KOPT-K1 (cell line): ENCODE data around the gene IGFALS.

Experiments used
- H3K27ac ChIP-seq: fragments of 200-600 bp; sonication (generic); 2 replicates; pipeline ENCODE4 v1.5.1; 2016; ENCODE audit warnings: antibody characterized with exemption, mild to moderate bottlenecking, low read depth, low read length; ENCODE audit not compliant: poor library complexity, severe bottlenecking
- H3K36me3 ChIP-seq: fragments of 200-600 bp; sonication (generic); 2 replicates; pipeline ENCODE4 v1.5.1; 2017; ENCODE audit warnings: antibody characterized with exemption, mild to moderate bottlenecking, low read length, moderate library complexity; ENCODE audit not compliant: insufficient read depth
- H3K9me3 ChIP-seq: fragments of 200-600 bp; sonication (generic); 2 replicates; pipeline ENCODE4 v1.5.1; 2017; ENCODE audit warnings: antibody characterized with exemption, low read length, mild to moderate bottlenecking; ENCODE audit not compliant: insufficient read depth, poor library complexity, severe bottlenecking

Gene IGFALS

GRCh38 chr16:1744338-1744840 is 49.1 kb downstream of the IGFALS start:
- peaks cover 70% of the 10 kb centered on the region; the same call in 1 of the 2 replicates for H3K36me3 ChIP-seq

DNA sequence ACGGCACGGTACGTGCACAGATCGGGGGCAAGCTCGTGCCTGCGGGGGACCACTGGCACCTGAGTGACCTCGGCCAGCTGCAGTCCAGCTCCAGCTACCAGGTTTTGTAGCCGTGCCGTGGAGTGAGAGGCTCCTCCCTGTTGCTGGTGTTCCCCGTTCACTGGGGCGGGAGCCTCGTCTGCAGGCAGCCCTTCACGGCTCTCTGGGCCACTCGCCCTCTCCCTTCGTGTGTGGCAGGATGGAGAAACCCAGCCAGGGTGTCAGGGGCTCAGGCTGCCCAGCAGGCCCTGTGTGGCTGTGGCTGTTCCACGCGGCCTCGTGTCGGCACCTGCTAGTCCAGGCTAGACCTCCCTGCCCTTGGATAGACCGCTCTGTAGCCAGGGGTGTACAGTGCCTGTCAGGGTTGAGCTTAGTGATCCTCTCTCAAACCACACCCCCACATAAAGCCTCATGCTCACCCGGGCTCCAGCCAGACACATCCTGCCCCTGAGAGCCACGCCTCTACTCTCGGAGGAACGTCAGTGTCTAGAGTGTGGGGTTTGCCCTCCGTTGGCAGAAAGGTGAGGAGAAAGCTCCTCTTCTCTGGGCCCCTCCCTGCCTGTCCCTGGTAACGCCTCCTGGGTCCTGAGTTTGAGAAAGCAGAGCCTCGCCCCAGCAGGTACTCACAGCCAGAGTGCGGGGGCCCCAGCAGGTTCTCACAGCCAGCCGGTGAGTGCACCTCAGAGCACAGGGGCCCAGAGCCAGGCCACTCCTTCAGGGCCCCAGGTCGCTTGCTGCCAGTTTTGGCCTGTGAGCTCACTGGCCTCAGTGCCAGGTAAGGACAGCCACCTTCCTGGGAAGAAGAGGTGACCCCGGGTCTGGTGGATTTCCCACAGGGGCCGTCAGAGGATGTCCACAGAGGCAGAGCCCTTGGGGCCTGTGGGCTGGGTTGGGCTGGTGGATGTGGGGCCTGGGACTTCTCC is 49.8 kb downstream of the IGFALS start:
- peaks cover 63% of the 10 kb centered on the region; the same call in 1 of the 2 replicates for H3K36me3 ChIP-seq
- H3K27ac ChIP-seq = no peak overlapping the region
- peaks cover 16% of the 10 kb centered on the region for H3K9me3 ChIP-seq

More at GRCh38 chr16:1744338-1744840, 49.1 kb downstream of the IGFALS start:
- no peak overlapping the region for H3K27ac ChIP-seq
- H3K9me3 ChIP-seq = peaks cover 8% of the 10 kb centered on the region

GRCh38 chr16:1741553-1742165 is 51.8 kb downstream of the IGFALS start:
- Histone ChIP-seq H3K27ac (no peak overlapping the region), H3K36me3 (peaks cover 43% of the 10 kb centered on the region; the same call in 1 of the 2 replicates), H3K9me3 (peaks cover 35% of the 10 kb centered on the region)

GRCh38 chr16:1740781-1741490 is 52.6 kb downstream of the IGFALS start:
- Histone ChIP-seq H3K9me3 (peaks cover 42% of the 10 kb centered on the region), H3K27ac (no peak overlapping the region), H3K36me3 (peaks cover 36% of the 10 kb centered on the region; the same call in 1 of the 2 replicates)
